Superior temporal gyrus (tissue), 1 donor: ENCODE data around the gene FGF18.
"Not testable (repeated sequence)": the region's sequence is repeated elsewhere in the genome, so short reads cannot be mapped to it uniquely, and the experiment has no call there.

Experiments
- DNase-seq: peaks from one replicate; pipeline ENCODE4 v3.0.0-alpha.2; 2016; ENCODE audit errors: extremely low spot score

Gene FGF18

DNA sequence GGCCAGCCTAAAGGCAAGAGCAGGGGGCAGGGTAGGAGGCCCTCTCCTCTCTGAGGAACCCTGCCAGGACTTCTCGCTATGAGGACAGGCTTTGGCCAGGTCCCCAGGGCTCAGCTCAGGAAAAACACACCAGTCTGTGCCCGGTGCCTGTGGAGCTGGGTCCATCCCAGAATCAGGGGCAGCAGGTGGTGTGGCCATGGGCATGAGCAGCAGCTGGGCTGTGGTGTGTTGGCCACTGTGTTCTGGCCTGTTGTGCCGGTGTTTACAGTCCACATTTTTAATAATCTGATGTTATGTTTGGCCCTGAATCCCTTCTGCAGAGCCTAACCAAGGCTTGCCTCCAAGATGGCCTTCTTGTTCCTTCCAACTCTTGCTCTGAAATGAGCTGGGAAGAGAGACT, 77.0 kb downstream of the FGF18 start:
- DNase-seq, result no peak

DNA sequence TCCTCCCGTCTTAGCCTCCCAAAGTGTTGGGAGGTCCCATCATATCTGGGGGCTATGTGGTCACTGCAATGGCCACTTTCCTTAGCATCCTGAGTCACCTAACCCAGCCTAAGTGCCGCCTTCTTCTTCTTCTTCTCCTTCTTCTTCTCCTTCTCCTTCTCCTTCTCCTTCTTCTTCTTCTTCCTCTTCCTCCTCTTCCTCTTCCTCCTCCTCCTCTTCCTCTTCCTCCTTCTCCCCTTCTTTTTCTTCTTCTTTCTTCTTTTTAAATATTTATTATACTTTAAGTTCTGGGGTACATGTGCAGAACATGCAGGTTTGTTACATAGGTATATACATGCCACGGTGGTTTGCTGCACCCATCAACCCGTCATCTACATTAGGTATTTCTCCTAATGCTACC, 78.0 kb downstream of the FGF18 start:
- not testable (repeated sequence) for DNase-seq

DNA sequence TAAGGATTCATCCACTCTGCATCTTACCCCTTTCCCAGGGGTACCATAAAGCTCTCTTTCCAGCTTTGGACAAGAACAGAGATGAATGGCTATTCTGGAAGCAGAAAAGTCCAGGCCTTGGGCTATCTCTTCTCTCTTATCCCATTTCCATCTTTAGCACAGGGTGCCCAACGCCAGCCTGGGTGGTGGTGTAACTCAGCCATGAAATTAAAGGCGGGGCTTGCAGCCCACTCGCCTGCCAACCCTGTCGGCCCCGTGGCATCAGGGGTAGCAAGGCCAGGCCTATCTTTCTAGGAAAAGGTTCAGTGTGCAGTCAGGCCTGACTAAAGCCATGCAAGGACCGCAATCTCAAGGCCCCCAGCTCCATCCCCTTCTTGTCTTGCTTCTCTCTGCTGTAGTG, 78.7 kb downstream of the FGF18 start:
- no peak for DNase-seq

GRCh38 chr5:171499611-171500010, 80.2 kb downstream of the FGF18 start:
- DNase-seq, result no peak

DNA sequence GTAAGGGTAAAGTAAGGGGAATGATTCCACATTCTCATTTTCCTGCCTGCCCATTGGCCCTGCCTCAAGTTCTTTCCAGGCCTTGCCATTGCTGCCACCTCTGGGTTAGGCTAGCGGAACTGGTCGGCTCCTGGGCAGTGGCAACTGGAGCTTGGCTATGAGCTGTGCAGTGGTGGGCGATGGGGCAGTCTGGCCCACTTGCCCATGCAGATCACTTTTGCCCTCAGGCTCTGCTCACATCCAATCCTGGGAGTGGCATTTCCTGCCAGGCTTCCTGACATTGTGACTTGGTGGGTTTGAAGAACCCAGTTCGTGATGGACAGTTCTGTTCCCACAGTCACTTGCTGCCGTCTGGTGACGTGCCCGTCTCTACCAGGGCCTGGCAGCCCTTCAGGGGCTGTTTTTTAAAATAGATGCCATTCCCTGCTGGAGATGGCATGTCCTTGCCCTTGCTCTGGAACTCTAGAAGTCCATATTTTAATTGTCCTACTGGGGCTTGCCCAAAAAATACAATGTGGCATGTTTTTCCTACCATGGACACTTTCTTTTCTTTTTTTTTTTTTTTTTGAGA, 86.1 kb downstream of the FGF18 start:
- no peak for DNase-seq

DNA sequence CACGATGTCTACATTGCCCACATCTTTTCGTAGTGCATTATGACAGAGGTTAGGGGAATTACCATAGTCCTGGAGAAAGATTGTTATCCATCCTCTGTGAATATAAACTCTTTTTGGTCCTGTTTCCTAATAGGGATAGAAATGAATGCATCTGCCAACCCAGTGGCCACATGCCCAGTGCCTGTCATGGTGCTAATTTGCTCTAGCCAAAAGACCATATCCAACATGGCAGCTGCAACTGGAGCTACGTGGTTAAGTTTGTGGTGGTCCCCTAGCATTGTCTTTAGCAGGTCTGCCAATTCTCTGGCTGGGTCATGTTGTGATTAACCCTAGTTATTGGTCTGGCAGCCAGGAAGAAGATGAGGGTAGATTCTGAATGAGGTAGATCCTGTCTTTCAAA, 87.5 kb downstream of the FGF18 start:
- DNase-seq, result no peak
